Activated B cell treated with CpG ODN at 0.5 μM for 24 hours (primary cell): ENCODE results near the gene THBS2. TPM values are rescaled to one million over a fixed set of nuclear protein-coding genes. Genes with fewer than 3 reads are reported as not detected.

Source experiments
- ATAC-seq: fragments of 200-7000 bp; cut with Tn5 transposase; one replicate; pipeline ENCODE4 v1.10.0; 2021; ENCODE audit warnings: low read depth, mild to moderate bottlenecking, moderate library complexity
- CTCF ChIA-PET: fragments of 350-600 bp; sonication (Branson Sonifier 250); formaldehyde crosslinking; loops from one replicate; lab custom pipeline; 2021; ENCODE audit warnings: antibody characterized with exemption; lab: Charles Lee
- POLR2A ChIA-PET: fragments of 350-600 bp; sonication (Branson Sonifier 250); formaldehyde crosslinking; loops from one replicate; lab custom pipeline; 2021; ENCODE audit warnings: antibody characterized with exemption; lab: Charles Lee
- DNase-seq: peaks from one replicate; pipeline ENCODE4 v3.0.0; 2022
- H3K27ac Mint-ChIP-seq: one replicate; pipeline ENCODE4 v1.8.0; 2020; ENCODE audit warnings: mixed read lengths
- H3K27me3 Mint-ChIP-seq: one replicate; pipeline ENCODE4 v1.8.0; 2021; ENCODE audit warnings: mixed read lengths
- H3K36me3 Mint-ChIP-seq: one replicate; pipeline ENCODE4 v1.8.0; 2021; ENCODE audit warnings: low read depth, mixed read lengths
- H3K4me1 Mint-ChIP-seq: one replicate; pipeline ENCODE4 v1.8.0; 2021; ENCODE audit warnings: mixed read lengths
- H3K4me3 Mint-ChIP-seq: one replicate; pipeline ENCODE4 v1.8.0; 2020; ENCODE audit warnings: mild to moderate bottlenecking, mixed read lengths
- H3K9me3 Mint-ChIP-seq: one replicate; pipeline ENCODE4 v1.8.0; 2020; ENCODE audit warnings: mixed read lengths
- CTCF ChIP-seq: fragments of 200-600 bp; IDR thresholded peaks from one replicate; pipeline ENCODE4 v1.8.0; 2022; ENCODE audit warnings: antibody characterized with exemption, mild to moderate bottlenecking
- intact Hi-C: fragments of 100-400 bp; cut with micrococcal nuclease; formaldehyde crosslinking; loops from one replicate; pipeline ENCODE4 v1.15.1; 2024
- total RNA-seq: library from RNA; stranded (reverse); gene quantifications from 2 replicates; pipeline ENCODE4 v1.2.3, GENCODE V29; 2022

Gene THBS2
- total RNA-seq, 1 donor from 2014 or later, result not detected

DNA sequence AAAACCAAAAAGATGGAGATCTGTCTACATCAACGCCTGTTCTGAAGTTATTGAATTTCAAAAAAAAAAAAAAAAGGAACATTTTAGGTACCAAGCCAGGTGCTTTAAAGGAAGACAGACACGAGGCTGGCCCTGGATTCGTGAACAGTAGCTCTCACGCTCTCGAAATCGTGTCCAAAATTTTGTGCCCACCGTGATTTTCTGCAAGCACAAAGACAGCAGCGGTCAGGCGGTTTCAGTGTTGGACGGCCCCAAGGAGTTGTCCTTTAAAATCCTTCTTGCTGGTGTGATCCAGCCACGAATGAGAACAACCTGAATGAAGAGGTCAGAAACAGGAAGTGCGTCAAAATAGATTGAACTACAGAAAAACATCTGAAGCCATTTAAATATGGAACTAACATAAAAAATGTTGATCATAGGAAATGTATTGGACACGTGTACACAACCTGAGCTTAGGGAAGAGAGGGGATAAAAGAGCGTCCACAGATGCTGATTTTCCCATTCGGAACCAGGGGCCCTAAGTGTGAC is 78.2 kb downstream of the THBS2 start:
- Mint-ChIP-seq H3K36me3 (no peaks in the 10 kb centered on the region), H3K27ac (no peak overlapping the region), H3K27me3 (peaks cover 4% of the 10 kb centered on the region), H3K4me3 (no peak overlapping the region), H3K4me1 (no peaks in the 10 kb centered on the region), H3K9me3 (no peaks in the 10 kb centered on the region)
- CTCF ChIA-PET, result no interaction called here
- intact Hi-C loops, result no loop called here
- no peak for DNase-seq
- no peak for TF ChIP-seq CTCF
- POLR2A ChIA-PET, result no interaction called here
- ATAC-seq, result no peak

GRCh38 chr6:169174516-169175359 is 78.9 kb downstream of the THBS2 start:
- intact Hi-C loops, result no loop called here

DNA sequence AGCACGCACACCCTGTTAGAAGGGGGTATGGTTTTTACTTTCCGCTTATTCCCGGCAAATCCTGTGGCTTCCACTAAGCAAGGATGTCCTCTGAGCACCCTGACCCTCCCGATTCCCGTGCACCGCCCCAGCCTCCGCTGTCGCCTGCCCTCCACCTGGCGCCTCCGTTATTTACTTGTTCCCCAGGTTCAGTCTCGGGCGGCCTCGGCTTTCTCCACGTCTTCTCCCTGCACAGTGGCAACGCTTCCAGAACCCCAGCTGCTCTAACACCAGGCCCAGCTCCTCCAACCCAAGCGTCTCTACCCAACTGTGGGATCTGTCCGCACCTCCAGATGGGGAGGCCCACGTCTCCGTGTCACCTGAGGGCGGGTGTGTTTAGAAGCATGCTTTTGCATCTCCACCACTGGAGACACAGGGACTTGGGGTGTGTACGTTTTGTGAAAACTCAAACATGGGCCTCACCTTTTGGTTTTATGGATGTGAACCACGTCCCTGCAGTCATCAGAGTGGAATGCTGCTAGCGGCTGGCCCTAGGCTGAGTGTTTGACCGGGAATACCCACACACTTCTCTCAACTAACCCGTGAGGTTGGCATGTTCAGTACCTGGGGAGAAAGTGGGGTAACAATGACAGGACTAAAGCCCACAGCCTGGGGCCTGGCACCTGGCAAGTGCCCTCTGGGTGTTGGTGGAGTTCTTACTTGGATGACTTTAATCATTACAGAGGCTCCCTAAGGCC is 79.9 kb downstream of the THBS2 start:
- TF ChIP-seq CTCF, result no peak
- POLR2A ChIA-PET, result no interaction called here
- DNase-seq, result no peak
- CTCF ChIA-PET, result no interaction called here
- Mint-ChIP-seq H3K27me3 (no peaks in the 10 kb centered on the region), H3K4me3 (no peak overlapping the region), H3K9me3 (no peaks in the 10 kb centered on the region), H3K4me1 (no peaks in the 10 kb centered on the region), H3K27ac (no peak overlapping the region), H3K36me3 (no peaks in the 10 kb centered on the region)
- ATAC-seq, result no peak
- intact Hi-C loops, result no loop called here

More at GRCh38 chr6:169174516-169175359, 78.9 kb downstream of the THBS2 start:
- no peak overlapping the region for H3K4me3 Mint-ChIP-seq
- H3K9me3 Mint-ChIP-seq, result no peaks in the 10 kb centered on the region
- H3K27ac Mint-ChIP-seq, result no peak overlapping the region
- TF ChIP-seq CTCF, result no peak
- H3K4me1 Mint-ChIP-seq, result no peaks in the 10 kb centered on the region
- ChIA-PET POLR2A (no interaction called here), CTCF (no interaction called here)
- no peak for DNase-seq
- H3K36me3 Mint-ChIP-seq, result no peaks in the 10 kb centered on the region
- peaks cover 4% of the 10 kb centered on the region for H3K27me3 Mint-ChIP-seq
- no peak for ATAC-seq

DNA sequence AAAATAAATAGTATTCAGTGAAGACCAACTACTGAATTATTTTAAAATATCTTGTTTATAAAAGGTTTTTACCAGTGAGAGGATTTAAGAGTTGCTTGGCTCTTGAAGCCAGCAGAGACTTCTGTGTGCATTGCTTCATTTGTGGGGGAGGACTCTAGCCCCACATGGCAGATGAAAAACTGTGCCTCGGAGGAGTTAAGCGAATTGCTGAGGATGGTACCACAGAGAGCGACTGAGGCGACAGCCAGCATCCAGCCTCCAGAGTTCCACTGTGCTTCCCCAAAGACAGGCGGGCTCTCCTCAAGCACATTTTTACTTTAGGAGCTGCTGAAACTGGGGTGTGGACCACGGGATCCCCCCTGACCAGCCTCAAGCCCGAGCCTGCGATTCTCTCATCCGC is 80.7 kb downstream of the THBS2 start:
- ATAC-seq (no peak), DNase-seq (no peak)
- ChIA-PET POLR2A (no interaction called here), CTCF (no interaction called here)
- Mint-ChIP-seq H3K4me3 (no peak overlapping the region), H3K36me3 (no peaks in the 10 kb centered on the region), H3K9me3 (no peaks in the 10 kb centered on the region), H3K4me1 (no peaks in the 10 kb centered on the region), H3K27me3 (no peaks in the 10 kb centered on the region), H3K27ac (no peak overlapping the region)
- intact Hi-C loops, result no loop called here
- TF ChIP-seq CTCF, result no peak

GRCh38 chr6:169172456-169172855 is 81.2 kb downstream of the THBS2 start:
- H3K27ac Mint-ChIP-seq, result no peak overlapping the region
- DNase-seq, result no peak
- H3K4me1 Mint-ChIP-seq, result no peaks in the 10 kb centered on the region
- intact Hi-C loops, result no loop called here
- no peaks in the 10 kb centered on the region for H3K36me3 Mint-ChIP-seq
- ChIA-PET POLR2A (no interaction called here), CTCF (no interaction called here)
- ATAC-seq, result no peak
- no peak for TF ChIP-seq CTCF
- H3K9me3 Mint-ChIP-seq, result no peaks in the 10 kb centered on the region
- no peaks in the 10 kb centered on the region for H3K27me3 Mint-ChIP-seq
- no peak overlapping the region for H3K4me3 Mint-ChIP-seq
